GM21717 (cell line): Measurements from ENCODE around the gene TMEM165.

Experiments
- ATAC-seq: cut with Tn5 transposase; IDR thresholded peaks from one replicate; pipeline ENCODE4 v1.9.1; 2021; ENCODE audit warnings: mild to moderate bottlenecking, moderate library complexity; ENCODE audit not compliant: unreplicated experiment

Gene TMEM165

GRCh38 chr4:55367084-55367722 is 28.6 kb upstream of the TMEM165 start:
- no peak for ATAC-seq

GRCh38 chr4:55369968-55370367 is 25.8 kb upstream of the TMEM165 start:
- ATAC-seq, result no peak

- ATAC-seq, result no peak
These were observed 23.5 kb upstream of the TMEM165 start for GRCh38 chr4:55372259-55372658.

- no peak for ATAC-seq
These were observed 22.3 kb upstream of the TMEM165 start for GRCh38 chr4:55373461-55373860.

- ATAC-seq, result no peak
These were observed 19.1 kb upstream of the TMEM165 start for GRCh38 chr4:55376698-55377097.

- ATAC-seq, result no peak
These were observed 16.9 kb upstream of the TMEM165 start for GRCh38 chr4:55378617-55379467.

- no peak for ATAC-seq
These were observed 15.2 kb upstream of the TMEM165 start for GRCh38 chr4:55380576-55380975.

- ATAC-seq, result no peak
These were observed 14.3 kb upstream of the TMEM165 start for GRCh38 chr4:55381502-55381901.

- ATAC-seq, result no peak
These were observed 13.2 kb upstream of the TMEM165 start for GRCh38 chr4:55382488-55383003.

GRCh38 chr4:55385201-55385649 is 10.5 kb upstream of the TMEM165 start:
- no peak for ATAC-seq

- peak; percentile 87 for ATAC-seq
These were observed 9.7 kb upstream of the TMEM165 start for GRCh38 chr4:55386073-55386472.

- ATAC-seq, result no peak
These were observed 8.9 kb upstream of the TMEM165 start for GRCh38 chr4:55386840-55387239.

GRCh38 chr4:55393461-55394320 is 2.1 kb upstream of the TMEM165 start:
- no peak for ATAC-seq

- no peak for ATAC-seq
These were observed 584 bp upstream of the TMEM165 start for GRCh38 chr4:55395218-55395528.

GRCh38 chr4:55396308-55397125 is 760 bp downstream of the TMEM165 start:
- peak; percentile 33 for ATAC-seq

GRCh38 chr4:55397126-55397436 is 1.3 kb downstream of the TMEM165 start:
- no peak for ATAC-seq

- no peak for ATAC-seq
These were observed 2.0 kb downstream of the TMEM165 start for GRCh38 chr4:55397520-55398321.

GRCh38 chr4:55398461-55398860 is 2.7 kb downstream of the TMEM165 start:
- ATAC-seq, result no peak

GRCh38 chr4:55398966-55399365 is 3.2 kb downstream of the TMEM165 start:
- no peak for ATAC-seq

- ATAC-seq, result no peak
These were observed 3.8 kb downstream of the TMEM165 start for GRCh38 chr4:55399581-55399980.
